ENCODE results near the gene TMC4. TPM values are rescaled to one million over a fixed set of nuclear protein-coding genes. Genes with fewer than 3 reads are reported as not detected.
"Not testable (repeated sequence)": the region's sequence is repeated elsewhere in the genome, so short reads cannot be mapped to it uniquely, and the experiment has no call there.

Gene TMC4, protein sequence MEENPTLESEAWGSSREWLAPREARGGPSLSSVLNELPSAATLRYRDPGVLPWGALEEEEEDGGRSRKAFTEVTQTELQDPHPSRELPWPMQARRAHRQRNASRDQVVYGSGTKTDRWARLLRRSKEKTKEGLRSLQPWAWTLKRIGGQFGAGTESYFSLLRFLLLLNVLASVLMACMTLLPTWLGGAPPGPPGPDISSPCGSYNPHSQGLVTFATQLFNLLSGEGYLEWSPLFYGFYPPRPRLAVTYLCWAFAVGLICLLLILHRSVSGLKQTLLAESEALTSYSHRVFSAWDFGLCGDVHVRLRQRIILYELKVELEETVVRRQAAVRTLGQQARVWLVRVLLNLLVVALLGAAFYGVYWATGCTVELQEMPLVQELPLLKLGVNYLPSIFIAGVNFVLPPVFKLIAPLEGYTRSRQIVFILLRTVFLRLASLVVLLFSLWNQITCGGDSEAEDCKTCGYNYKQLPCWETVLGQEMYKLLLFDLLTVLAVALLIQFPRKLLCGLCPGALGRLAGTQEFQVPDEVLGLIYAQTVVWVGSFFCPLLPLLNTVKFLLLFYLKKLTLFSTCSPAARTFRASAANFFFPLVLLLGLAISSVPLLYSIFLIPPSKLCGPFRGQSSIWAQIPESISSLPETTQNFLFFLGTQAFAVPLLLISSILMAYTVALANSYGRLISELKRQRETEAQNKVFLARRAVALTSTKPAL
- total RNA-seq: 0.73 and 0.83 TPM in 2 replicates

DNA sequence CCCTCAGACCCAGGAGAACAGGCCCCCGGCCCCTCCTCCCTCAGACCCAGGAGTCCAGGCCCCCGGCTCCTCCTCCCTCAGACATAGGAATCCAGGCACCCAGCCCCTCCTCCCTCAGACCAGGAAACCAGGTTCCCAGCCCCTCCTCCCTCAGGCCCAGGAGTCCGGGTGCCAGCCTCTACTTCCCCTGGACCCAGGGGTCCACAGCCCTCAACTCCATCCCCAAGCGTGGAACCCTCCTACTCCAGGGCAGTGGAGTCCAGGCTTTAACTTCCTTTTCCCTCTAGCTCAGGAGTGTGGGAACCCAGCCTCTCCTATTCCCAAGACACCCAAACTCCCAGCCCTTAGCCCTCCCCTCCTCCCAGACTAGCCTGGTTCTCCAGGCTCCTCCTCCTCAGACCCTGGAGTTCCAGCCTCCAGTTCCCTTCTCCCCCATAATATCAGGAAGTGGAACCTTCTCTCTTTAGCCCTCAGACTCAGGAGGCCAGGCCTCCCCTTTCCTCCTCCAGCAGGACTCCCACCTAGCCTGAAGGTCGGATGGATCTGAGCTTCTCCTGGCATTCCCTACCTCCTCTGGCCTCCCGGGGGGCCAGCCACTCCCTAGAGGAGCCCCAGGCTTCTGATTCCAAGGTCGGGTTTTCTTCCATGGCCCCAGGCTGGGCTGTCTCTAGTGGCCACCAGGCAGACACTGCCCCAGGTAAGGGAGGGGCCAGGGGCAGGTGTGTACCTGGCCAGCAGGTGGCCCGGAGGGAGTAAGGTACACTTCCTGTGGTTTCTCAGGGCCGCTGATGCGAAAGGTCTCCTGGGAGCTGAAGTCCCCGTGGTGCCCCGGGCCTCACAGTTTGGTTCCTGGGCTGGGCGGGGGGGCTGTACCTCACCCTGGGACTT, at the start of gene TMC4:
Gene TMC4 (minus strand): TSS at position 690 of the 888 bp plus-strand sequence. CDS start 43 bp downstream, at position 647.
- H3K27ac Mint-ChIP-seq: no peak within 1 kb of the TSS
- H3K9me3 Mint-ChIP-seq: no peaks in the 10 kb centered on the region

DNA sequence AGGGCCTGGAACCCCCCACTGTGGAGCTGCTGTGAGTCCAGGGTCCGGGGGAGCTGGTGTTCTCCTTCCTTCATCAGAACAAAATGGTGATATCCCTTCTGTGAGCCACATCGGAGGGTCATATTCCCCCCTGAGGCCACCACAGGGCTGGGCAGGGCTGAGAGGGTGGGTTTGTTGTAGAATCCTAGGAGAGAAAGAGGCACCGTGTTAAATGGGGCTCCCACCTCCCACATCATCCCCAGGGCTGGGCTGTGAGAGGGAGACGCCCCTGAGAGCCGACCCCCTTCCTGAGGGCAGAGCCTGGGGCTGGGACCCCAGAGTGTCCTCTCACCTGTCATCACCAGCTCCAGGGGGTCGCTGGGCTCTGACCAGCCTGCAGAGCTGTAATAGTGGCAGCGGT, 49.0 kb upstream of the TMC4 start:
- H3K9me3 Mint-ChIP-seq; H3K36me3 Mint-ChIP-seq (ENCODE audit: low read depth); H3K27ac Mint-ChIP-seq; H3K4me3 Mint-ChIP-seq; DNase-seq (ENCODE audit: low spot score); H3K27me3 Mint-ChIP-seq (ENCODE audit: insufficient read depth): not testable (repeated sequence)
- peaks cover 10% of the 10 kb centered on the region for H3K4me1 Mint-ChIP-seq (ENCODE audit: low read depth)
- intact Hi-C loops (cut with micrococcal nuclease): loop anchor here (2.0 kb wide), 1 partner anchor 23 kb away; no protein-coding TSS in a partner anchor

More for the DNA sequence above, at the start of gene TMC4:
- no peak within 1 kb of the TSS for H3K4me3 Mint-ChIP-seq
- intact Hi-C loops (cut with micrococcal nuclease): no loop called here
- peaks cover 4% of the 10 kb centered on the region for H3K36me3 Mint-ChIP-seq (ENCODE audit: low read depth)
- H3K4me1 Mint-ChIP-seq (ENCODE audit: low read depth): peaks cover 5% of the 10 kb centered on the region
- H3K27me3 Mint-ChIP-seq (ENCODE audit: insufficient read depth): peaks cover 2% of the 10 kb centered on the region
- no peak for DNase-seq (ENCODE audit: low spot score)

DNA sequence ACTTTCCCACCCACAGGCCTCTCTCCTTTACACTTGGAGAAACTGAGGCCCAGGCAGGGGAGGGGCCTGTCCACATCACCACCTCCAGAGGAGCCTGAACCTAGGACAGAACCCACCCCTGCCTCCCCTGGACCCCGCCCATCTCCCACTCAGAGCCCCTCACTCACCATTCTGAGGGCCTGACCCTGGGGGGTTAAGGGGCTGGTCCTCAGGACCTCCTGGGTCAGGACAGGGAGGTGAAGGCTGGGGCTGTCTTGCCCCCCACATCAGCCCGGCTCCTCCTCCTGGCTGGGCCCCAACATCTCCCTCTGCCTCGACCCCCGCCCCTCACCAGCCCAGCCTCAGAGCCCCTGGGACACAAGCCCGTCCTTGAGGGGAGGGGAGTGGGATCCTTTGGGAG, 46.7 kb upstream of the TMC4 start:
- H3K27me3 Mint-ChIP-seq (ENCODE audit: insufficient read depth); DNase-seq (ENCODE audit: low spot score); H3K4me3 Mint-ChIP-seq; H3K9me3 Mint-ChIP-seq; H3K27ac Mint-ChIP-seq; intact Hi-C loops (cut with micrococcal nuclease); H3K36me3 Mint-ChIP-seq (ENCODE audit: low read depth): not testable (repeated sequence)
- peaks cover 10% of the 10 kb centered on the region for H3K4me1 Mint-ChIP-seq (ENCODE audit: low read depth)

DNA sequence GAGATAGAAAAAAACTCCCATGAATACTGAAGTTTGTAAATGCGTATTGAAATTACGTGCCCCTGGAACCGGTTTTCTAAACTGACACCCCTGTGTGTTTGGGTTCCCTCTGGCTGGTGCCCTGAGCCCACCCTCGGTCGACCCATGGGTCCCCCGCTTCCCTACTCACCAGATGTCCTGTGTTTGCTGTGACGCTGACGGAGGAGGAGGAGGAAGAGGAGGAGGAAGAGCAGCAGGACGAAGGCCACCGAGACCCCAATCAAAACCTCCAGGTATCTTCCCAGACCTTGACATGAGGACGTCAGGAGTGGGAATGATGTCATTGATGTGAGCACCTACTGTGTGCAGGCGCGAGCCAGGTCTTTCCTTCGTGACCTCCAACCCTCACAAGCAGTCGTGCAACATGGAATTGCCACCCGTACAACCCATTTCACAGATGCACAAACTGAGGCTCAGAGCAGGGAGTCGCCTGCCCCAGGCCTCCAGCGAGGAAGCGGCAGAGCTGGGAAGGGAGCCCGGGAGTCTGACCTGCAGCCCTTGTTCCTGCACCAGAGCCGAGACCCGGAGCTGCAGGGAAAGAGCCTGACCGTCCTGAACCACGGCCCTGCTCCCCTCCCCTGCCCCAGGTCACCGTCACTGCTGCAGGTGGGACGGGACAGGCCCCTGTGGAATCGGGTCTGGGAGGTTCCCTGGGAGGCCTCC, 46.2 kb upstream of the TMC4 start:
- Mint-ChIP-seq H3K27me3 (ENCODE audit: insufficient read depth) (no peaks in the 10 kb centered on the region), H3K27ac (no peak overlapping the region), H3K4me1 (ENCODE audit: low read depth) (peaks cover 10% of the 10 kb centered on the region), H3K36me3 (ENCODE audit: low read depth) (peaks cover 11% of the 10 kb centered on the region), H3K9me3 (no peaks in the 10 kb centered on the region), H3K4me3 (no peak overlapping the region)
- DNase-seq (ENCODE audit: low spot score): no peak
- intact Hi-C loops (cut with micrococcal nuclease): no loop called here

DNA sequence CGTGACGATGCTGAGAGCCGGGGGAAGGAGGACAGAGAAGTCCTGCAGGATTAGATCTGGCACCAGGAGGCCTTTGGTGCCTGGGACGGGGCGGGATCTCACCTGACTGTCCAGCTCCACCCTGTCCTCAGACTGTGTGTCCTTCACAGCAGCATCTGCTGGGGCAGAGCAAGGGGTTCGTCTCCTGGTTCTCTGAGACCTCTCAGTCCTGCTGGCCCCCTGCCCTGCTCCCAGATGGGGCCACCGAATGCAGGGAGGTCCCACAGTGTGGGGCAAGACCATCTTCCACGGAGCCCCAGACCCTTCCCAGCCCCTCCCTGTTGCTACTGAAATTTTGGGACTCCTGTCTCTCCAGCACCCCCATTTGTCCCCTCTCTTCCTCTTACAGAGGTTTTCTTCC, 45.3 kb upstream of the TMC4 start:
- H3K9me3 Mint-ChIP-seq: no peaks in the 10 kb centered on the region
- H3K27ac Mint-ChIP-seq: no peak overlapping the region
- no peaks in the 10 kb centered on the region for H3K27me3 Mint-ChIP-seq (ENCODE audit: insufficient read depth)
- peaks cover 13% of the 10 kb centered on the region for H3K36me3 Mint-ChIP-seq (ENCODE audit: low read depth)
- peaks cover 8% of the 10 kb centered on the region for H3K4me1 Mint-ChIP-seq (ENCODE audit: low read depth)
- no peak for DNase-seq (ENCODE audit: low spot score)
- intact Hi-C loops (cut with micrococcal nuclease): no loop called here
- H3K4me3 Mint-ChIP-seq: no peak overlapping the region

DNA sequence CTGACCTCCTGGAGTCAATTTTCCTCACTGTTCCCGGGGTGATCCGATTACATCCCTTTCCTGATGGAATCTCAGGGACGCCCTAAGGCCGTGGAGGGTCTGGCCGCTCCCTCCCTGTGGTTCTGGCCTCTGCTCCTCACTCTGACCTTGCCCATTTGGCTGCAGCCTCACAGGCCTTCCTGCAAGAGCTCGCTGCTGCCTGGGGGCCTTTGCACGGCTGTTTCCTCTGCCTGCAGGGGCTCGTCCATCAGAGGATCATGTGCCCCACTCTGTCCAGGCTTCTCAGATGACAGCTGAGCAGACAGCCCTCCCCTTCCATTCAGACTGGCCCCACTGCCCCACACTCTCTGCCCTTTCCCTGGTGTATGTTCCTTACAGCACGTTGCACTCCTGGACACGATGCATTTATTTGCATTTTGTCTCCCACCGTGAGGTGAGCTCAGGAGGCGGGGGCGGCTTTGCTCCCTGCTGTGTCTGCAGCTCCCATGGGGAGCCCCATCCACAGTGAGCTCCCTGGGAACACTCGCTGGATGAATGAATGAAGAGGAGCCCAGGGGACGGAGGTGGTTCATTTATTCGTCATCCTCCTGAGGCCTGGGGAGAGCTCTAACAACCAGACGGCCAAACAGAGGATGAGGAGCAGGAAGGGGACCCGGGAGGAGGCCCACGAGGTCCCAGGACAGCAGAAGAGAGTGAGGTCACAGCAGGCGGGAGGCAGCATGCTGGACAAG, 44.7 kb upstream of the TMC4 start:
- H3K27me3 Mint-ChIP-seq (ENCODE audit: insufficient read depth); H3K4me1 Mint-ChIP-seq (ENCODE audit: low read depth); DNase-seq (ENCODE audit: low spot score); H3K9me3 Mint-ChIP-seq; intact Hi-C loops (cut with micrococcal nuclease); H3K4me3 Mint-ChIP-seq; H3K27ac Mint-ChIP-seq: not testable (repeated sequence)
- H3K36me3 Mint-ChIP-seq (ENCODE audit: low read depth): peaks cover 17% of the 10 kb centered on the region

DNA sequence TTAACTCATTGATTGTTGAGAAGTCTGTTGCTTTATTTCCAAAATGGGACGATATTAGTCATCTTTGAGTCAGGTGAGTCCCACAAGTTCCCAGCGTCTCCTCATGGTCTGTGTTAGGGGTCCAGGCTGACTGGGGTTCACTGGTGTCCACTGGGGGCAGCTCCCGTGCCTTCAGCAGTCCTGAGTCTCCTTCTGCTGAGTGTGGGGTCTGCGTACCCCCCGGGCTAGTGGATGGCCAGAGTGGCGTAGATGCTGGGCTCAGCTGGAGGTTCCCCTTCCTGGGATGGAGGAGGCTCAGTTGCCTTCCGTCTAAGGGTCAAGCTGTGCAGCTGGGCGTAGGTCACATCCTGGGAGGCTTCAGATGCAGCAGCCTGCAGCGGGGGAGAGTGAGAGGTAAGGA, 43.9 kb upstream of the TMC4 start:
- peaks cover 18% of the 10 kb centered on the region for H3K36me3 Mint-ChIP-seq (ENCODE audit: low read depth)
- intact Hi-C loops (cut with micrococcal nuclease): no loop called here

DNA sequence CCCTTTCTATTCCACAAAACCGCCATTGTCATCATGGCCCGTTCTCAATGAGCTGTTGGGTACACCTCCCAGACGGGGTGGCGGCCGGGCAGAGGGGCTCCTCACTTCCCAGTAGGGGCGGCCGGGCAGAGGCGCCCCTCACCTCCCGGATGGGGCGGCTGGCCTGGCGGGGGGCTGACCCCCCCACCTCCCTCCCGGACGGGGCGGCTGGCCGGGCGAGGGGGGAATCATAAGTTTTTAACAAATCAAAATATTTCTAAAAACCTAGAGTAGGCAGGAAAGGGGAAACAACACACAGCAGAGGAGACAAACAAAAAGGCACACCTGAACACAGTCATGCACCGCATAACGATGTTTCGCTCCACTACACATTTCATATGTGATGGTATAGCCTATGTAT, 41.8 kb upstream of the TMC4 start:
- Mint-ChIP-seq H3K36me3 (ENCODE audit: low read depth) (peaks cover 30% of the 10 kb centered on the region), H3K4me1 (ENCODE audit: low read depth) (peaks cover 14% of the 10 kb centered on the region)
- H3K9me3 Mint-ChIP-seq; H3K27me3 Mint-ChIP-seq (ENCODE audit: insufficient read depth); H3K4me3 Mint-ChIP-seq; intact Hi-C loops (cut with micrococcal nuclease); H3K27ac Mint-ChIP-seq; DNase-seq (ENCODE audit: low spot score): not testable (repeated sequence)

More for the DNA sequence above, 43.9 kb upstream of the TMC4 start:
- H3K9me3 Mint-ChIP-seq: no peaks in the 10 kb centered on the region
- no peak for DNase-seq (ENCODE audit: low spot score)
- H3K27me3 Mint-ChIP-seq (ENCODE audit: insufficient read depth): no peaks in the 10 kb centered on the region
- H3K4me1 Mint-ChIP-seq (ENCODE audit: low read depth): no peaks in the 10 kb centered on the region
- H3K27ac Mint-ChIP-seq: no peak overlapping the region
- no peak overlapping the region for H3K4me3 Mint-ChIP-seq

DNA sequence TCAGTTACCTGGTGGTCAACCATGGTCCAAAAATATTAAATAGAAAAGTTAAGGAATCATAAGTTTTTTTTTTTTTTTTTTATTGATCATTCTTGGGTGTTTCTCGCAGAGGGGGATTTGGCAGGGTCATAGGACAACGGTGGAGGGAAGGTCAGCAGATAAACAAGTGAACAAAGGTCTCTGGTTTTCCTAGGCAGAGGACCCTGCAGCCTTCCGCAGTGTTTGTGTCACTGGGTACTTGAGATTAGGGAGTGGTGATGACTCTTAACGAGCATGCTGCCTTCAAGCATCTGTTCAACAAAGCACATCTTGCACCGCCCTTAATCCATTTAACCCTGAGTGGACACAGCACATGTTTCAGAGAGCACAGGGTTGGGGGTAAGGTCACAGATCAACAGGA, 41.3 kb upstream of the TMC4 start:
- peaks cover 30% of the 10 kb centered on the region for H3K36me3 Mint-ChIP-seq (ENCODE audit: low read depth)
- intact Hi-C loops (cut with micrococcal nuclease); H3K4me3 Mint-ChIP-seq; H3K27me3 Mint-ChIP-seq (ENCODE audit: insufficient read depth); DNase-seq (ENCODE audit: low spot score); H3K27ac Mint-ChIP-seq; H3K9me3 Mint-ChIP-seq: not testable (repeated sequence)
- H3K4me1 Mint-ChIP-seq (ENCODE audit: low read depth): peaks cover 19% of the 10 kb centered on the region

DNA sequence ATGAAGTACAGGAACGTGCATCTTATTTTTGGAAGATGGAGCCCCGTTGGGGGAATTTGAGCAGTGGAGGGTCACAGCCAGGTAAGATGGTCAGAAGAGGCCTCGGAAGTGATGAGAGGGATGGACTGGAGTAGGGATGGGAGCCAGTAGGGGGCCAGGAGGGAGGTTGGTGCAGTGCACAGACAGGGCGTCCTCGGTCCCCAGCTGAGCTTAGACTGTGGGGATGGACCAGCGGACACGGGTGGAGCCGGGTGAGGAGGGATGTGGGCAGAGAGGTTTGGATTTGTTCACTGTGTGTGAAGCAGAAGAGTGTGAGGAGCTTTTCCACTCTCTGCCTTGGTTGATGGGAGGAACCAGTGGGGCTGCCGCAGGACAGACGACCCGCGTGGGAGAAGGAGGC, 38.3 kb upstream of the TMC4 start:
- peaks cover 45% of the 10 kb centered on the region for H3K36me3 Mint-ChIP-seq (ENCODE audit: low read depth)
- no peak for DNase-seq (ENCODE audit: low spot score)
- H3K4me1 Mint-ChIP-seq (ENCODE audit: low read depth): peaks cover 48% of the 10 kb centered on the region
- peak overlapping the region; percentile 52 for H3K4me3 Mint-ChIP-seq
- peak overlapping the region; percentile 79 for H3K27ac Mint-ChIP-seq
- no peaks in the 10 kb centered on the region for H3K27me3 Mint-ChIP-seq (ENCODE audit: insufficient read depth)
- no peaks in the 10 kb centered on the region for H3K9me3 Mint-ChIP-seq
- intact Hi-C loops (cut with micrococcal nuclease): loop anchor here (1.0 to 2.0 kb wide), 2 partner anchors 20 to 49 kb away; no protein-coding TSS in a partner anchor

DNA sequence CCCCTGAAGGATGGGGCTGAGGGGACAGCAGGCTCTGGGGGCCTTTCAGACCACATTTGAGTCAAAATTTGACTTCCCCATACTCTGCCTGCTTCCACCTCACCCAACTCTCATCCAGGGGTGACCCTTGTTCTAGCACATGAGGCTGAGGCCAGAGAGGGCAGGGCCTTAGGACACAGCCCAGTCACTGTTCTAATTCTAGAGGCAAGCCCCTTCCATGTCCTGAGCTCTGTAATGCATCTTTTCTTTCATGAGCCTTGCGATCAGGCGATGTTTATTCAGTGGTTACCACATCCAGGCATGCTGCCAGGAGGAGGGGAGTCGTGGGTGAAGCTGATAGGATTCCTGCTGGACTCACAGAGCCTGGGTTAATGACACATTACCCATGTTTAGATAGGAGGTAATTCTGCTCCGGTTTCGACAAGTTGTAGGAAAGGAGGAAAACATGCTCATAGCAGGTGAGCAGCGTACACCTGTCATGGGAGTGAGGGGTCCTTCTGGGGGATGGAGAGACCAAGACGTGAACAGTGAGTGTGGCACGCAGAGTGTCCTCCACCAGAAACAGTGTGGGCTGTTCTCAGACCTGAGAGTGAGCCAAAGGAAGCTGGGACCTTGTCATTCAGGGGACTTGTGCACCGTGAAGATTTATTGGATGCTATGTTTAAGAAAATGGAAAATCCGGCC, 37.0 kb upstream of the TMC4 start:
- peaks cover 61% of the 10 kb centered on the region for H3K4me1 Mint-ChIP-seq (ENCODE audit: low read depth)
- DNase-seq (ENCODE audit: low spot score): no peak
- intact Hi-C loops (cut with micrococcal nuclease): loop anchor here (1.0 to 2.0 kb wide), 2 partner anchors 21 kb away; partner anchors contain the start of gene MBOAT7
- H3K27ac Mint-ChIP-seq: peak overlapping the region; percentile 79
- peak overlapping the region; percentile 3 for H3K4me3 Mint-ChIP-seq
- H3K27me3 Mint-ChIP-seq (ENCODE audit: insufficient read depth): no peaks in the 10 kb centered on the region
- H3K9me3 Mint-ChIP-seq: no peaks in the 10 kb centered on the region
- H3K36me3 Mint-ChIP-seq (ENCODE audit: low read depth): peaks cover 56% of the 10 kb centered on the region
